Trophoblast cell (in vitro differentiated cells and primary cell): ENCODE results near the gene GNAT2.

Source experiments
- DNase-seq, 2 donors: peaks; one replicate each; pipeline ENCODE4 v3.0.0-alpha.2; 2016
- H2AFZ ChIP-seq: 2 replicates; pipeline ENCODE4 v1.6.1; 2013; ENCODE audit warnings: low read length, moderate library complexity, mild to moderate bottlenecking; ENCODE audit not compliant: insufficient read depth, poor library complexity
- H2AK5ac ChIP-seq: 2 replicates; pipeline ENCODE4 v1.6.1; 2013; ENCODE audit warnings: mild to moderate bottlenecking, low read length
- H2BK120ac ChIP-seq: 2 replicates; pipeline ENCODE4 v1.6.1; 2013; ENCODE audit warnings: low read length, mild to moderate bottlenecking, moderate library complexity; ENCODE audit not compliant: insufficient read depth, poor library complexity
- H2BK12ac ChIP-seq: 2 replicates; pipeline ENCODE4 v1.6.1; 2013; ENCODE audit warnings: mild to moderate bottlenecking, low read length, moderate library complexity
- H2BK5ac ChIP-seq: 2 replicates; pipeline ENCODE4 v1.6.1; 2013; ENCODE audit warnings: low read length, low read depth, moderate library complexity, mild to moderate bottlenecking; ENCODE audit not compliant: poor library complexity
- H3K14ac ChIP-seq: 2 replicates; pipeline ENCODE4 v1.6.1; 2013; ENCODE audit warnings: mild to moderate bottlenecking, low read length
- H3K18ac ChIP-seq: 2 replicates; pipeline ENCODE4 v1.6.1; 2013; ENCODE audit warnings: mild to moderate bottlenecking, low read length
- H3K23ac ChIP-seq: 2 replicates; pipeline ENCODE4 v1.6.1; 2013; ENCODE audit warnings: low read length
- H3K27ac ChIP-seq: 2 replicates; pipeline ENCODE4 v1.5.1; 2013; ENCODE audit warnings: low read depth, mild to moderate bottlenecking, inconsistent platforms, low read length, moderate library complexity
- H3K27me3 ChIP-seq: 2 replicates; pipeline ENCODE4 v1.6.1; 2013; ENCODE audit warnings: inconsistent platforms, mild to moderate bottlenecking, low read length, moderate library complexity; ENCODE audit not compliant: insufficient read depth
- H3K36me3 ChIP-seq, 2 experiments: 1 replicate in 1 of 2; 2 replicates in 1 of 2; pipeline ENCODE4 v1.6.1; 2013; ENCODE audit warnings: low read length in 2 of 2, mild to moderate bottlenecking in 2 of 2, moderate library complexity in 1 of 2; ENCODE audit not compliant: insufficient read depth in 2 of 2, control insufficient read depth in 1 of 2
- H3K4ac ChIP-seq: 2 replicates; pipeline ENCODE4 v1.6.1; 2013; ENCODE audit warnings: low read depth, mild to moderate bottlenecking, low read length, moderate library complexity
- H3K4me1 ChIP-seq, 2 experiments: 1 replicate in 1 of 2; 2 replicates in 1 of 2; pipeline ENCODE4 v1.6.1; 2013; ENCODE audit warnings: low read length in 2 of 2, mild to moderate bottlenecking in 2 of 2, moderate library complexity in 1 of 2; ENCODE audit not compliant: insufficient read depth in 2 of 2, control insufficient read depth in 1 of 2
- H3K4me2 ChIP-seq: 2 replicates; pipeline ENCODE4 v1.6.1; 2013; ENCODE audit warnings: inconsistent platforms, mild to moderate bottlenecking, low read length, moderate library complexity
- H3K4me3 ChIP-seq: 2 replicates; pipeline ENCODE4 v1.5.1; 2013; ENCODE audit warnings: mild to moderate bottlenecking, low read depth, low read length, inconsistent platforms
- H3K79me1 ChIP-seq: one replicate; pipeline ENCODE4 v1.6.1; 2013; ENCODE audit warnings: low read length
- H3K79me2 ChIP-seq: 2 replicates; pipeline ENCODE4 v1.6.1; 2013; ENCODE audit warnings: low read length, mild to moderate bottlenecking; ENCODE audit not compliant: control insufficient read depth, insufficient read depth, poor library complexity
- H3K9ac ChIP-seq: 2 replicates; pipeline ENCODE4 v1.6.1; 2013; ENCODE audit warnings: mild to moderate bottlenecking, low read length
- H3K9me3 ChIP-seq: 2 replicates; pipeline ENCODE4 v1.6.1; 2013; ENCODE audit warnings: low read depth, mild to moderate bottlenecking, control low read depth, inconsistent platforms, low read length; ENCODE audit not compliant: insufficient read depth
- H4K12ac ChIP-seq: 2 replicates; pipeline ENCODE4 v1.6.1; 2013; ENCODE audit warnings: low read depth, mild to moderate bottlenecking, low read length, moderate library complexity
- H4K8ac ChIP-seq: 2 replicates; pipeline ENCODE4 v1.6.1; 2013; ENCODE audit warnings: low read depth, mild to moderate bottlenecking, low read length, moderate library complexity
- H4K91ac ChIP-seq: one replicate; pipeline ENCODE4 v1.6.1; 2013; ENCODE audit warnings: low read depth, mild to moderate bottlenecking, low read length, moderate library complexity
- WGBS: extraction: QIAGEN DNeasy Blood & Tissue Kit; methylation state at CpG from one replicate; pipeline ENCODE4 v1.1.7; 2013; ENCODE audit warnings: missing lambda C conversion rate; ENCODE audit not compliant: insufficient read length, insufficient coverage; ENCODE audit errors: extremely low coverage; 5-methylcytosine and 5-hydroxymethylcytosine counted together

Gene GNAT2

GRCh38 chr1:109634771-109635750 lies 15.6 kb upstream of the GNAT2 start:
- Histone ChIP-seq H3K4ac (no peak overlapping the region), H3K79me1 (no peaks in the 10 kb centered on the region), H3K79me2 (no peaks in the 10 kb centered on the region), H3K9me3 (no peaks in the 10 kb centered on the region), H3K27ac (no peak overlapping the region), H3K27me3 (no peaks in the 10 kb centered on the region), H3K4me1 (peaks cover 3 to 9% of the 10 kb centered on the region in 2 experiments), H3K4me2 (no peak overlapping the region), H2AFZ (no peak overlapping the region), H2BK5ac (no peak overlapping the region), H2AK5ac (no peak overlapping the region), H4K12ac (no peak overlapping the region), H2BK120ac (no peak overlapping the region), H2BK12ac (no peak overlapping the region), H3K23ac (no peak overlapping the region), H3K36me3 (peaks cover 15 to 18% of the 10 kb centered on the region in 2 experiments), H3K18ac (no peak overlapping the region), H3K14ac (no peak overlapping the region), H4K91ac (no peak overlapping the region), H3K9ac (no peak overlapping the region), H3K4me3 (no peak overlapping the region), H4K8ac (no peak overlapping the region)
- WGBS, result no CpG with 5 or more reads among the region's 13 CpGs
- no peak for DNase-seq

- no peak overlapping the region for H3K14ac ChIP-seq
- no peaks in the 10 kb centered on the region for H3K79me2 ChIP-seq
- no peak overlapping the region for H3K4ac ChIP-seq
- WGBS, result no CpG with 5 or more reads among the region's 6 CpGs
- H4K12ac ChIP-seq, result no peak overlapping the region
- H3K9me3 ChIP-seq, result no peaks in the 10 kb centered on the region
- H4K8ac ChIP-seq, result no peak overlapping the region
- no peak overlapping the region for H4K91ac ChIP-seq
- H3K36me3 ChIP-seq, result peaks cover 23 to 26% of the 10 kb centered on the region in 2 experiments
- no peak overlapping the region for H2BK5ac ChIP-seq
- no peak overlapping the region for H3K27ac ChIP-seq
- no peak for DNase-seq
- no peak overlapping the region for H3K4me2 ChIP-seq
- H3K27me3 ChIP-seq, result no peaks in the 10 kb centered on the region
- no peaks in the 10 kb centered on the region for H3K79me1 ChIP-seq
- no peak overlapping the region for H3K23ac ChIP-seq
- no peak overlapping the region for H2AK5ac ChIP-seq
- H2BK12ac ChIP-seq, result no peak overlapping the region
- no peak overlapping the region for H3K18ac ChIP-seq
- no peak overlapping the region for H3K9ac ChIP-seq
- H3K4me1 ChIP-seq, result peaks cover 3 to 9% of the 10 kb centered on the region in 2 experiments
- no peak overlapping the region for H2AFZ ChIP-seq
- no peak overlapping the region for H2BK120ac ChIP-seq
- no peak overlapping the region for H3K4me3 ChIP-seq
Measured at GRCh38 chr1:109634292-109634691, 14.9 kb upstream of the GNAT2 start.

GRCh38 chr1:109632671-109633346 lies 13.4 kb upstream of the GNAT2 start:
- H3K27ac ChIP-seq, result no peak overlapping the region
- H3K27me3 ChIP-seq, result no peaks in the 10 kb centered on the region
- no peaks in the 10 kb centered on the region for H3K79me1 ChIP-seq
- H2BK12ac ChIP-seq, result no peak overlapping the region
- H3K18ac ChIP-seq, result no peak overlapping the region
- H2AFZ ChIP-seq, result no peak overlapping the region
- H3K4me3 ChIP-seq, result no peak overlapping the region
- H2BK5ac ChIP-seq, result no peak overlapping the region
- H3K36me3 ChIP-seq, result peaks cover 38 to 41% of the 10 kb centered on the region in 2 experiments
- no peak for DNase-seq
- H4K8ac ChIP-seq, result no peak overlapping the region
- H3K4me2 ChIP-seq, result no peak overlapping the region
- H3K4me1 ChIP-seq, result peaks cover 3 to 9% of the 10 kb centered on the region in 2 experiments
- H3K79me2 ChIP-seq, result no peaks in the 10 kb centered on the region
- no peak overlapping the region for H3K23ac ChIP-seq
- no peak overlapping the region for H3K4ac ChIP-seq
- H3K9me3 ChIP-seq, result no peaks in the 10 kb centered on the region
- no peak overlapping the region for H3K9ac ChIP-seq
- no CpG with 5 or more reads among the region's 5 CpGs for WGBS
- no peak overlapping the region for H4K12ac ChIP-seq
- H2BK120ac ChIP-seq, result no peak overlapping the region
- H2AK5ac ChIP-seq, result no peak overlapping the region
- no peak overlapping the region for H3K14ac ChIP-seq
- no peak overlapping the region for H4K91ac ChIP-seq

DNA sequence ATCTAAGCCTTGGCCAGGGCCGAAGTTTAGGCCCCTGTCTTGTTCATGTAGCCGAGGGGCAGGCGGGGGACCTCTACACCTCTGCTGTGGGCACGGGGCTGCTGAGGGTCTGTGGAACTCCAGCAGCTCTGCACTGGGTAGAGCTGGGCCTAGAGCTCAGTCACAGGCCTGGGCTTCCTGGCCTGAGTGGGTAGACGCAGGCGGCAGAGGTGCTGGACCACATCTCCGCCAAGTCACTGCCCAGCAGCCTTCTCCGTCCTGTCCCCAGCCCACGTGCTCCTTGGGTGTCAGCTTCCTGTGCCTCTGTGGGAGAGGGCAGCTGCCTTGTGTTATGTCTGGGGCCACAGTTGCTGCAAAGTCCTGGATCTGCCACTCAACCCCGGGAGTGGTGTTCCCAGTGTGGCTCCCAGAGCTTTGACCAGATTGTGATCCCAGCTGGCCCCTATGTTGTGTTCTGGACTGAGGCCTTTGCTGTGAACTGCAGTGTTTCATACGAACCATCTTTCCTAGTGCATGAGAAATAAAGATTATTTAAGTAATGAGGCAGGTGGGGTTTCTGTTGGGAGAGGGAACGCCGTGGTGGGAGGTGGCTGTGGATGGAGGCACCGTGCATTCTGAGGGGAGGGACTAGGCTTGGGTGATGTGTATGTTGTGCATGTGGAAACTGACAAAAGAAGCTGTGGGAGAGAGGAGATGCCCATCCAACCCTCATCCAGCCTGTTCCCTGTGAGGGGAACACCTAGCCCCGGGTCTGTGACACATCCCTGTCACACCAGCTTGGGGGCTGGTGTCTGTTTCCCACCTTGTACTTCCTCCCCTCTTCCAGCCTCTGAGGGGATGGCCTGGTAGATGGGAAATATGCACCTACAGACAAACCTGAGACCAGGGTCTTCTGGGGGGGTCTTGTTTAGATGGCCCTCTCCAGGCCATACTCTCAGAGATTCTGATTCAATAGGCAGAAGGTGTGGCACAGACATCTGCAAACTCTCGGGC lies 12.4 kb upstream of the GNAT2 start:
- H2AK5ac ChIP-seq, result no peak overlapping the region
- H3K23ac ChIP-seq, result no peak overlapping the region
- no peak for DNase-seq
- no peaks in the 10 kb centered on the region for H3K9me3 ChIP-seq
- H2AFZ ChIP-seq, result no peak overlapping the region
- no peak overlapping the region for H2BK5ac ChIP-seq
- H3K27ac ChIP-seq, result no peak overlapping the region
- WGBS, result no CpG with 5 or more reads among the region's 16 CpGs
- H3K14ac ChIP-seq, result no peak overlapping the region
- no peak overlapping the region for H2BK12ac ChIP-seq
- no peak overlapping the region for H4K8ac ChIP-seq
- H4K12ac ChIP-seq, result no peak overlapping the region
- H3K4me2 ChIP-seq, result no peak overlapping the region
- H2BK120ac ChIP-seq, result no peak overlapping the region
- no peak overlapping the region for H3K9ac ChIP-seq
- no peaks in the 10 kb centered on the region for H3K27me3 ChIP-seq
- H3K79me2 ChIP-seq, result no peaks in the 10 kb centered on the region
- no peaks in the 10 kb centered on the region for H3K79me1 ChIP-seq
- peaks cover 3 to 9% of the 10 kb centered on the region in 2 experiments for H3K4me1 ChIP-seq
- H3K18ac ChIP-seq, result no peak overlapping the region
- H4K91ac ChIP-seq, result no peak overlapping the region
- peaks cover 48 to 51% of the 10 kb centered on the region in 2 experiments for H3K36me3 ChIP-seq
- no peak overlapping the region for H3K4me3 ChIP-seq
- H3K4ac ChIP-seq, result no peak overlapping the region
